Omental fat pad (tissue), 4 donors: ENCODE data around the gene ZNF181. TPM values are rescaled to one million over a fixed set of nuclear protein-coding genes. Genes with fewer than 3 reads are reported as not detected.
"Not testable (repeated sequence)": the region's sequence is repeated elsewhere in the genome, so short reads cannot be mapped to it uniquely, and the experiment has no call there.

Experiments
- ATAC-seq: fragments of 150-250 bp; one replicate; pipeline ENCODE4 v1.9.1; 2016; ENCODE audit warnings: mild to moderate bottlenecking, moderate library complexity; ENCODE audit not compliant: low FRiP score
- DNase-seq: peaks from one replicate; pipeline ENCODE4 v3.0.0-alpha.2; 2019; ENCODE audit warnings: low spot score
- CTCF ChIP-seq, 3 donors: fragments of 450-650 bp; IDR thresholded peaks; one replicate each; pipeline ENCODE4 v1.5.1; 2016 to 2017; ENCODE audit warnings: antibody characterized with exemption in 3 of 3, mild to moderate bottlenecking in 3 of 3, moderate library complexity in 2 of 3
- total RNA-seq, 4 donors: library from RNA; depleted of rRNA; stranded (reverse); fragments of >200 nt; gene quantifications; one replicate each; pipeline ENCODE4 v1.1.0, GENCODE V29; 2016

Gene ZNF181
- 10 to 100 TPM in 3 of 4 donors, 1 to 10 TPM in 1; 8.3 to 34.8 (median 17.6) TPM for total RNA-seq

GRCh38 chr19:34733746-34734536 lies at the start of gene ZNF181:
ZNF181 (plus strand) TSS chr19:34734243; CDS start chr19:34735038, 795 bp downstream.
- TF ChIP-seq CTCF (IDR thresholded peaks at IDR 0.05): no peak
- peak; percentile 83 for DNase-seq
- ATAC-seq: peak; percentile 94

- not testable (repeated sequence) for ATAC-seq, DNase-seq
These were observed 48.8 kb upstream of the ZNF181 start for GRCh38 chr19:34685266-34685665.

- ATAC-seq (no peak), DNase-seq (no peak)
- TF ChIP-seq CTCF (IDR thresholded peaks at IDR 0.05): no peak
These were observed 47.6 kb upstream of the ZNF181 start for GRCh38 chr19:34686455-34686854.

GRCh38 chr19:34687348-34687747 lies 46.7 kb upstream of the ZNF181 start:
- DNase-seq (no peak), ATAC-seq (no peak)
- no peak for TF ChIP-seq CTCF (IDR thresholded peaks at IDR 0.05)

GRCh38 chr19:34688592-34688991 lies 45.5 kb upstream of the ZNF181 start:
- DNase-seq: no peak
- TF ChIP-seq CTCF (IDR thresholded peaks at IDR 0.05): no peak
- ATAC-seq: no peak

GRCh38 chr19:34690372-34690771 lies 43.7 kb upstream of the ZNF181 start:
- no peak for DNase-seq
- TF ChIP-seq CTCF (IDR thresholded peaks at IDR 0.05): no peak
- no peak for ATAC-seq

GRCh38 chr19:34692549-34692948 lies 41.5 kb upstream of the ZNF181 start:
- ATAC-seq (no peak), DNase-seq (no peak)
- TF ChIP-seq CTCF (IDR thresholded peaks at IDR 0.05): no peak
